HepG2 (cell line): Measurements from ENCODE around the gene CHMP4B. TPM values are rescaled to one million over a fixed set of nuclear protein-coding genes. Genes with fewer than 3 reads are reported as not detected.

Source experiments
- AKAP8 ChIP-seq: sonication (generic); formaldehyde crosslinking; IDR thresholded peaks from 2 replicates; pipeline ENCODE4 v1.5.1; 2020; ENCODE audit warnings: mild to moderate bottlenecking, missing genetic modification reagents
- ATF1 ChIP-seq: IDR thresholded peaks from 2 replicates; pipeline ENCODE4 v1.6.1; 2016; ENCODE audit warnings: mild to moderate bottlenecking, control low read depth
- BRCA1 ChIP-seq: sonication (generic); formaldehyde crosslinking; IDR thresholded peaks from 2 replicates; pipeline ENCODE4 v1.4.0; 2020; ENCODE audit warnings: missing genetic modification reagents
- FLYWCH1 ChIP-seq: sonication (generic); formaldehyde crosslinking; IDR thresholded peaks from 2 replicates; pipeline ENCODE4 v1.8.1; 2023; ENCODE audit warnings: mild to moderate bottlenecking, missing genetic modification reagents
- HDAC1 ChIP-seq: sonication (generic); formaldehyde crosslinking; IDR thresholded peaks from 2 replicates; pipeline ENCODE4 v1.5.1; 2020; ENCODE audit warnings: mild to moderate bottlenecking, missing genetic modification reagents
- HNRNPL ChIP-seq: fragments of 200-400 bp; formaldehyde crosslinking; IDR thresholded peaks from 2 replicates; pipeline ENCODE4 v1.6.1; 2017; ENCODE audit warnings: mild to moderate bottlenecking, low read depth, low read length
- ONECUT2 ChIP-seq: sonication (generic); formaldehyde crosslinking; IDR thresholded peaks from 2 replicates; pipeline ENCODE4 v1.4.0; 2020; ENCODE audit warnings: missing genetic modification reagents
- SIX1 ChIP-seq: sonication (generic); formaldehyde crosslinking; IDR thresholded peaks from 2 replicates; pipeline ENCODE4 v1.4.0; 2020; ENCODE audit warnings: missing genetic modification reagents, borderline replicate concordance
- SMC3 ChIP-seq: IDR thresholded peaks from 2 replicates; pipeline ENCODE4 v1.6.1; 2011; ENCODE audit warnings: low read length, improper control_type of control experiment
- ZMYM2 ChIP-seq: sonication (generic); formaldehyde crosslinking; IDR thresholded peaks from 2 replicates; pipeline ENCODE4 v1.8.0; 2022; ENCODE audit warnings: mild to moderate bottlenecking, missing genetic modification reagents
- ZNF143 ChIP-seq: sonication (generic); formaldehyde crosslinking; IDR thresholded peaks from 2 replicates; pipeline ENCODE4 v1.4.0; 2020; ENCODE audit warnings: missing genetic modification reagents
- ZNF274 ChIP-seq: sonication (generic); formaldehyde crosslinking; IDR thresholded peaks from 2 replicates; pipeline ENCODE4 v1.5.1; 2020; ENCODE audit warnings: mild to moderate bottlenecking, missing genetic modification reagents
- ZNF343 ChIP-seq: sonication (generic); formaldehyde crosslinking; IDR thresholded peaks from 2 replicates; pipeline ENCODE4 v1.4.0; 2020; ENCODE audit warnings: mild to moderate bottlenecking, missing genetic modification reagents
- ZNF562 ChIP-seq: sonication (generic); formaldehyde crosslinking; IDR thresholded peaks from 2 replicates; pipeline ENCODE4 v1.8.0; 2022; ENCODE audit warnings: missing genetic modification reagents, borderline replicate concordance
- polyA plus RNA-seq, 8 experiments: library from polyadenylated mRNA; depleted of rRNA in 3 of 8; stranded (reverse) in 7 of 8; unstranded in 1 of 8; fragments of >200 nt; fragmentation: Illumina TruSeq in 4 of 8; extraction: Trizol in 4 of 8; gene quantifications; 2 replicates each; pipeline versions ENCODE4 v1.2.1 to v1.2.3, GENCODE V29; 2011 to 2016; ENCODE audit warnings: low read depth in 4 of 8, missing spikeins in 1 of 8, mixed read lengths in 1 of 8; ENCODE audit not compliant: insufficient read depth in 1 of 8
- total RNA-seq, 5 experiments: library from RNA; depleted of rRNA; stranded (reverse); fragments of >200 nt; fragmentation: Illumina TruSeq; extraction: Trizol; gene quantifications; 2 replicates each; pipeline ENCODE4 v1.2.3, GENCODE V29; 2016; ENCODE audit warnings: low read depth in 1 of 5
- TF ChIP-seq, protein P1 (sequence below): sonication (generic); formaldehyde crosslinking; IDR thresholded peaks from 2 replicates; pipeline ENCODE4 v1.4.0; 2020; ENCODE audit warnings: mild to moderate bottlenecking, missing genetic modification reagents
- TF ChIP-seq, protein P2 (sequence below): sonication (generic); formaldehyde crosslinking; IDR thresholded peaks from 2 replicates; pipeline ENCODE4 v1.4.0; 2020; ENCODE audit warnings: missing genetic modification reagents
- TF ChIP-seq, protein P3 (sequence below): sonication (generic); formaldehyde crosslinking; IDR thresholded peaks from 2 replicates; pipeline ENCODE4 v1.4.0; 2020; ENCODE audit warnings: missing genetic modification reagents
- TF ChIP-seq, protein P4 (sequence below): sonication (generic); formaldehyde crosslinking; IDR thresholded peaks from 2 replicates; pipeline ENCODE4 v1.4.0; 2020; ENCODE audit warnings: mild to moderate bottlenecking, missing genetic modification reagents, borderline replicate concordance
- TF ChIP-seq, protein P5 (sequence below): sonication (generic); formaldehyde crosslinking; IDR thresholded peaks from 2 replicates; pipeline ENCODE4 v1.8.1; 2023; ENCODE audit warnings: mild to moderate bottlenecking, missing genetic modification reagents

The CHMP4B gene
- total and polyA plus RNA-seq, 2 of the 13 experiments (the other 11 are each of a cell fraction or from before 2014, with no cell fraction given), result 40.1 to 45.6 TPM

DNA sequence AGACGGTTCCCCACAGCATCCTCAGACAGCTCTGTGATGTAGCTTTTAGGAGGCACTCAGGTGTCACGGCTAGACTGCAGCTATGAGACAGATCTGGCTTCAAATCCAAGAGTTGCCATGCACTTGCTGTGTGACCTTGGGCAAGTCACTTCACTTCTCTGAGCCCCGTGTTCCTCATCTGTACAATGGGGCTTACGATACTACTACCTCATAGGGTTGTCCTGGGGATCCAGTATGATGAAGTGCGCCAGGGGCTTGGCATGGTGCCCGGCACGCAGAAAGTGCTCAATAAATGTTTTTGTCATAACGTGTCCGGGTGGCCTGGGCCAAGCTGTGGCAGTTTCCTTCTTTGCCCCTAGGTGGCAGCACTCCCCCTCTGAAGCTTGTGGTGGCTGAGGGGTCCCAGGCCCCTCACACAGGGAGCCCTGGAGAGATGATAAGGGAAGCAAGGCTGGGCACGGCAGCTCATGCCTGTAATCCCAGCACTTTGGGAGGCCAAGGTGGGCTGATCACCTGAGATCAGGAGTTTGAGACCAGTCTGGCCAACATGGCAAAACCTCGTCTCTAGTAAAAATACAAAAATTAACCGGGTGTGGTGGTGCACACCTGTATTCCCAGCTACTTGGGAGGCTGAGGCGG is 19.1 kb upstream of the CHMP4B start (continued):
- TF ChIP-seq HNRNPL (no peak), ONECUT2 (CRISPR knock-in tag) (no peak), SIX1 (CRISPR knock-in tag) (no peak), ZNF562 (no peak), ZNF274 (CRISPR knock-in tag) (no peak; the same call in 1 of the 2 replicates), SMC3 (peak; percentile 81), BRCA1 (no peak), ZMYM2 (CRISPR knock-in tag) (0 out of 2 replicates have a peak, but pooled peaks have one; percentile 27), ZNF343 (CRISPR knock-in tag) (0 out of 2 replicates have a peak, but pooled peaks have one; percentile 33), AKAP8 (no peak), FLYWCH1 (CRISPR knock-in tag) (no peak), ZNF143 (CRISPR knock-in tag) (no peak), ATF1 (no peak), HDAC1 (CRISPR knock-in tag) (no peak)
- TF ChIP-seq, protein P1, sequence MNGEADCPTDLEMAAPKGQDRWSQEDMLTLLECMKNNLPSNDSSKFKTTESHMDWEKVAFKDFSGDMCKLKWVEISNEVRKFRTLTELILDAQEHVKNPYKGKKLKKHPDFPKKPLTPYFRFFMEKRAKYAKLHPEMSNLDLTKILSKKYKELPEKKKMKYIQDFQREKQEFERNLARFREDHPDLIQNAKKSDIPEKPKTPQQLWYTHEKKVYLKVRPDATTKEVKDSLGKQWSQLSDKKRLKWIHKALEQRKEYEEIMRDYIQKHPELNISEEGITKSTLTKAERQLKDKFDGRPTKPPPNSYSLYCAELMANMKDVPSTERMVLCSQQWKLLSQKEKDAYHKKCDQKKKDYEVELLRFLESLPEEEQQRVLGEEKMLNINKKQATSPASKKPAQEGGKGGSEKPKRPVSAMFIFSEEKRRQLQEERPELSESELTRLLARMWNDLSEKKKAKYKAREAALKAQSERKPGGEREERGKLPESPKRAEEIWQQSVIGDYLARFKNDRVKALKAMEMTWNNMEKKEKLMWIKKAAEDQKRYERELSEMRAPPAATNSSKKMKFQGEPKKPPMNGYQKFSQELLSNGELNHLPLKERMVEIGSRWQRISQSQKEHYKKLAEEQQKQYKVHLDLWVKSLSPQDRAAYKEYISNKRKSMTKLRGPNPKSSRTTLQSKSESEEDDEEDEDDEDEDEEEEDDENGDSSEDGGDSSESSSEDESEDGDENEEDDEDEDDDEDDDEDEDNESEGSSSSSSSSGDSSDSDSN (CRISPR knock-in tag), result peak; percentile 37; the same call in 1 of the 2 replicates
- TF ChIP-seq, protein P2, sequence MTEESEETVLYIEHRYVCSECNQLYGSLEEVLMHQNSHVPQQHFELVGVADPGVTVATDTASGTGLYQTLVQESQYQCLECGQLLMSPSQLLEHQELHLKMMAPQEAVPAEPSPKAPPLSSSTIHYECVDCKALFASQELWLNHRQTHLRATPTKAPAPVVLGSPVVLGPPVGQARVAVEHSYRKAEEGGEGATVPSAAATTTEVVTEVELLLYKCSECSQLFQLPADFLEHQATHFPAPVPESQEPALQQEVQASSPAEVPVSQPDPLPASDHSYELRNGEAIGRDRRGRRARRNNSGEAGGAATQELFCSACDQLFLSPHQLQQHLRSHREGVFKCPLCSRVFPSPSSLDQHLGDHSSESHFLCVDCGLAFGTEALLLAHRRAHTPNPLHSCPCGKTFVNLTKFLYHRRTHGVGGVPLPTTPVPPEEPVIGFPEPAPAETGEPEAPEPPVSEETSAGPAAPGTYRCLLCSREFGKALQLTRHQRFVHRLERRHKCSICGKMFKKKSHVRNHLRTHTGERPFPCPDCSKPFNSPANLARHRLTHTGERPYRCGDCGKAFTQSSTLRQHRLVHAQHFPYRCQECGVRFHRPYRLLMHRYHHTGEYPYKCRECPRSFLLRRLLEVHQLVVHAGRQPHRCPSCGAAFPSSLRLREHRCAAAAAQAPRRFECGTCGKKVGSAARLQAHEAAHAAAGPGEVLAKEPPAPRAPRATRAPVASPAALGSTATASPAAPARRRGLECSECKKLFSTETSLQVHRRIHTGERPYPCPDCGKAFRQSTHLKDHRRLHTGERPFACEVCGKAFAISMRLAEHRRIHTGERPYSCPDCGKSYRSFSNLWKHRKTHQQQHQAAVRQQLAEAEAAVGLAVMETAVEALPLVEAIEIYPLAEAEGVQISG (CRISPR knock-in tag), result no peak
- TF ChIP-seq, protein P3, sequence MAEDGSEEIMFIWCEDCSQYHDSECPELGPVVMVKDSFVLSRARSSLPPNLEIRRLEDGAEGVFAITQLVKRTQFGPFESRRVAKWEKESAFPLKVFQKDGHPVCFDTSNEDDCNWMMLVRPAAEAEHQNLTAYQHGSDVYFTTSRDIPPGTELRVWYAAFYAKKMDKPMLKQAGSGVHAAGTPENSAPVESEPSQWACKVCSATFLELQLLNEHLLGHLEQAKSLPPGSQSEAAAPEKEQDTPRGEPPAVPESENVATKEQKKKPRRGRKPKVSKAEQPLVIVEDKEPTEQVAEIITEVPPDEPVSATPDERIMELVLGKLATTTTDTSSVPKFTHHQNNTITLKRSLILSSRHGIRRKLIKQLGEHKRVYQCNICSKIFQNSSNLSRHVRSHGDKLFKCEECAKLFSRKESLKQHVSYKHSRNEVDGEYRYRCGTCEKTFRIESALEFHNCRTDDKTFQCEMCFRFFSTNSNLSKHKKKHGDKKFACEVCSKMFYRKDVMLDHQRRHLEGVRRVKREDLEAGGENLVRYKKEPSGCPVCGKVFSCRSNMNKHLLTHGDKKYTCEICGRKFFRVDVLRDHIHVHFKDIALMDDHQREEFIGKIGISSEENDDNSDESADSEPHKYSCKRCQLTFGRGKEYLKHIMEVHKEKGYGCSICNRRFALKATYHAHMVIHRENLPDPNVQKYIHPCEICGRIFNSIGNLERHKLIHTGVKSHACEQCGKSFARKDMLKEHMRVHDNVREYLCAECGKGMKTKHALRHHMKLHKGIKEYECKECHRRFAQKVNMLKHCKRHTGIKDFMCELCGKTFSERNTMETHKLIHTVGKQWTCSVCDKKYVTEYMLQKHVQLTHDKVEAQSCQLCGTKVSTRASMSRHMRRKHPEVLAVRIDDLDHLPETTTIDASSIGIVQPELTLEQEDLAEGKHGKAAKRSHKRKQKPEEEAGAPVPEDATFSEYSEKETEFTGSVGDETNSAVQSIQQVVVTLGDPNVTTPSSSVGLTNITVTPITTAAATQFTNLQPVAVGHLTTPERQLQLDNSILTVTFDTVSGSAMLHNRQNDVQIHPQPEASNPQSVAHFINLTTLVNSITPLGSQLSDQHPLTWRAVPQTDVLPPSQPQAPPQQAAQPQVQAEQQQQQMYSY (CRISPR knock-in tag), result no peak
- TF ChIP-seq, protein P4, sequence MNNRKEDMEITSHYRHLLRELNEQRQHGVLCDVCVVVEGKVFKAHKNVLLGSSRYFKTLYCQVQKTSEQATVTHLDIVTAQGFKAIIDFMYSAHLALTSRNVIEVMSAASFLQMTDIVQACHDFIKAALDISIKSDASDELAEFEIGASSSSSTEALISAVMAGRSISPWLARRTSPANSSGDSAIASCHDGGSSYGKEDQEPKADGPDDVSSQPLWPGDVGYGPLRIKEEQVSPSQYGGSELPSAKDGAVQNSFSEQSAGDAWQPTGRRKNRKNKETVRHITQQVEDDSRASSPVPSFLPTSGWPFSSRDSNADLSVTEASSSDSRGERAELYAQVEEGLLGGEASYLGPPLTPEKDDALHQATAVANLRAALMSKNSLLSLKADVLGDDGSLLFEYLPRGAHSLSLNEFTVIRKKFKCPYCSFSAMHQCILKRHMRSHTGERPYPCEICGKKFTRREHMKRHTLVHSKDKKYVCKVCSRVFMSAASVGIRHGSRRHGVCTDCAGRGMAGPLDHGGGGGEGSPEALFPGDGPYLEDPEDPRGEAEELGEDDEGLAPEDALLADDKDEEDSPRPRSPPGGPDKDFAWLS, result no peak
- TF ChIP-seq, protein P5, sequence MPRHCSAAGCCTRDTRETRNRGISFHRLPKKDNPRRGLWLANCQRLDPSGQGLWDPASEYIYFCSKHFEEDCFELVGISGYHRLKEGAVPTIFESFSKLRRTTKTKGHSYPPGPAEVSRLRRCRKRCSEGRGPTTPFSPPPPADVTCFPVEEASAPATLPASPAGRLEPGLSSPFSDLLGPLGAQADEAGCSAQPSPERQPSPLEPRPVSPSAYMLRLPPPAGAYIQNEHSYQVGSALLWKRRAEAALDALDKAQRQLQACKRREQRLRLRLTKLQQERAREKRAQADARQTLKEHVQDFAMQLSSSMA, result no peak
